Measurements from ENCODE around the gene MBD5.

MBD5 gene

DNA sequence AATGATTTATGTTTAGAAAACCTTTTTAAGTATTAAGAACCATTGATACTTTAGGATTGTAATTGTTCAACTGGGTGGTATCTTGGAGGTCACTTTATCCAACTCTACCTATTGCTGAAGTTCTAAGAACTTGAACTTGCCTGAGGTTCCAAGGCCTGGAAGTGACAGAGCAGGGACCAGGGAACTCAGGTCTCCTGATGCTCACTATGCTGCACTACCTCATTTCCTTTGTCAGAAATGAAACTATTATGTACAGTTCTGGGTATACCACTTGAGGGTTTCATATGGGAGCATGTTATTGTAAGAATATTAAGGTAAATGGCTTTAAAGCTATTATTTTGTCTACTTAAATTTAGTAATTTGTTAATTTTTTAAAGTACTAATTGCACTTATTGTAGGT lies 3.0 kb downstream of the MBD5 start:
- DNase-seq: no peak

DNA sequence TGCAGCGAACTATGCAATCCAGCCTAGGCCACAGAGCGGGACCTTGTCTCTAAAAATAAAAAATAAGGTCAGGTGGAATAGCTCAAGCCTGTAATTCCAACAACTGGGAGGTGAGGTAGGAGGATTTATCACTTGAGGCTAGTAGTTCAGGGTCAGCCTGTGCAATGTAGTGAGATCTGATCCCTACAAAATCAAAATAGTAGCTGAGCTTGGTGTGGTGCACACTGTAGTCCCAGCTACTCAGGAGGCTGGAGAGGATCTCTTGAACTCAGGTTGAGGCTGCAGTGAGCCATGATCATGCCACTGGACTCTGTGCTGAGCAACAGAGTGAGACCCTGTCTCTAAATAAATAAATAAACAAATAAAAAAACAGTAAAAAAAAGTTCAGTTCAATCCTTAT lies 5.7 kb downstream of the MBD5 start:
- no peak for DNase-seq

DNA sequence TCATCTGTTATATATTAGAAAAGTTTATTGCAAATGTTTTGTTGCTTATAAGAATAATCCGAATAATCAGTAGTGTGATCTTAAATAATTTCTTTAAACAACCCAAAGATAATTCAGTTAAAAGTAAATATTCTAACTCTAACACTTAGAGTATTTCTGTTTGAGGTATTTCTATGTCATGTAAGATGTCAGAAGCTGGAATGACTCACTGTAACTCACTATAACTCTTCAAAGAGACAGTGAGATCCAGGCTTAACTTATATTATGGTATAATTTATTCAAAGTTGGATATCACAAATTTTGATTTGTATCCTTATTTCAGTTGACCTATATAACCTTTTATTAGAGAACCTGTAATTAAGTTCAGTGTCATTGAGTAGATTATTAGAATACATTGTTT lies 6.9 kb downstream of the MBD5 start:
- DNase-seq: no peak

DNA sequence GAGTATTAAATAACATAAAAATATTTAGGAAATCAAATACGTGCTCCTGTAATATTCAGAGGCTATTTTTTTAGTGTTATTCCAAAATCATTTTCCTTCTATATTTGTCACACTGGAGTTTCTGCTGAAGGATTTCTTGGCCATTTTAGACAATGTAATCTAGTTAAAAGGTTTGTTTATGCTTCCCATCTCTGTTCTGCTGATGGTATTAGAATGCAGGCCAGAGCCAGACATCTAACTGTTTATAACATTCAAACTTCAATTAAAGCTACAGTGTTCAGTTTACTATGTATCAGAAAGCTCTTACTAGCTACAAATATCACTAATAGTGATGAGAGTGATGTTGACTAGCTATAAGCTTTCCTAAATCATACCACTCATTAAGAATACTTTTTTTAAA lies 7.9 kb downstream of the MBD5 start:
- DNase-seq: no peak

DNA sequence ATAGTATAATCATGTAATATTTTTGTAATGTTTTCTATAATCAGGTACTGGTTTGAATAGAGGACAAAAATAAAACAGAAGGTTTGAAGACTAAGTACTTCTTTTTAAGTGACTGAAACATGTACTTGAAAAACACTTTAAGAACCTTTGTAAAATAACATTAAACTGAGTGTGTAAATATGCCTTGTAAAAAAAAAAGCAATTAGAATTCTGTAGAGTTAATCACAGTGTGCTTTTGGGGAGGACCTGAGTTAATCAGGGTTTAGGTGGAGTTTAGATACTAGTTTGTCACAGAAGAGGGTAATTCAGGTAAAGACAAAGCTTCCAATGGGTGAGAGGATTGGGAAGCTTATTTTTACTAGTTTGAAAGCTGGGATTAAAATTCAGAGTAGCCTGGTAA lies 10.3 kb downstream of the MBD5 start:
- DNase-seq: no peak

DNA sequence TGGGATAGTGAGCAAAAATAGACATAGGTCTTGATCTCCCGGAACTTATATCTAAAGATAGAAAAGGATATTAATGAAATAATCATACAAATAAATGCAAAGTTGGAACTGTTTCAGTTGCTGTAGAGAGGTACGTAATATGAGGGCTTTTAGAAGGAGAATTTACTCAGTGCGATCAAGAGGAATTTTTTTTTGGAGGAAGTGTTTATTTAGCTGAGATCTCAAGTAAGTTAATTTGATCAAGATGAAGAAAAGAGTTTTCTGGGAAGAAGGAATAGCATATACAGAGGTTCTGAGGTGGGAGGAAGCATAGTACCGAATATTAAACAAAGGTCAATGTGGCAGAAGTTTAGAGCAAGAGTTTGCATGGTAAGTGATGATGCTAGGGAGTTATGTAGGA lies 11.3 kb downstream of the MBD5 start:
- DNase-seq: no peak

DNA sequence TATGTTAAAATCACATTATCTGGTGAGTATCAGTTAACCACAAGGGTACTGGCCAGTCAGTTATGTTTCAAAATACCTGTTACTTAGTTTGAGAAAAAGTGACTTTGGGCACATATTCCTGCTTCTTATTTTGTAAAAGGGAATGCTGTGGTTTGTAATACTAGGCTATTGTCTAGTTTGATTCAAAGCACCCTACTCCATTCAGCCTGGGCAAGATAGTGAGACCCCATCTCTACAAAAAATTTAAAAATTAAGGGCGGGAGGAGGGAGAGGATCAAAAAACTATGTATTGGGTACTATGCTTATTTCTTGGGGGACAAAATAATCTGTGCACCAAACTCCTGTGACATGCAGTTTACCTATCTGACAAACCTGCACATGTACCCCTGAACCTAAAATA lies 18.9 kb downstream of the MBD5 start:
- DNase-seq: no peak

DNA sequence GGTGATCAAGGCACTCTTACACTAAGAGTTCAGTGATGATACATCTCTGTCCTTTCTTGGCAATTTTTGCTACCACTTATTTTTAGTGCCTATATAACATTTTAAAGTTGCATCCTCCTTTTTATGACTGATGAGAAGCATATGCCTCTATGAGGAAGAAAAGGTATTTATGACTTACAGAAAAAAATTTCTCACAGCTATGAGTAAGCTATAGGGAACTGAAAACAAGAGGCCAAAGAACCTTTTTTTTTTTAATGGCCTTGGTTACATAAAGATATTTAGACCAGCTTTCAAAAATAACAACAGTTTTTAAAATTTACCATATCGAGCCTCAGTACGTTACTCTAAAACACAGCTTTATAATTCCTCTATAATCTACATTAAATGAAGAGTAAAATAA lies 21.3 kb downstream of the MBD5 start:
- no peak for DNase-seq

DNA sequence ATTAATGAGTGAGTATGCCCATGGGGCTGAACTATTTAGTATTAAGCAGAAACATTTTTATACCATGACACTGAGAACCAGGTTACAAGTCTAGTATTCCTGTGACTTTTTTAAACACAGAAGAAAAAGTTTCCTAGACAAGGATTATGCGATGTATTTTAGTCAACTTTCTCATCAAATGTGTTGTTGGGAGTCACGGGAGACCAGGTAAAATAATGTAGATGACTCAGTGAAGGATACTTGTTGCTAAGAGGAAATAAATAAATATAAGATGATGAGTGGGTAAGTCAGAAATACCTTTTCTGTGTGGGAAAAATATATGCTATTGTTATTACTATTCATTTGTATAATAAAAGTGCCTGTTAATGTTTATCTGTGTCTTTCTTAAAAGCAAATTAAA lies 23.4 kb downstream of the MBD5 start:
- DNase-seq: no peak

DNA sequence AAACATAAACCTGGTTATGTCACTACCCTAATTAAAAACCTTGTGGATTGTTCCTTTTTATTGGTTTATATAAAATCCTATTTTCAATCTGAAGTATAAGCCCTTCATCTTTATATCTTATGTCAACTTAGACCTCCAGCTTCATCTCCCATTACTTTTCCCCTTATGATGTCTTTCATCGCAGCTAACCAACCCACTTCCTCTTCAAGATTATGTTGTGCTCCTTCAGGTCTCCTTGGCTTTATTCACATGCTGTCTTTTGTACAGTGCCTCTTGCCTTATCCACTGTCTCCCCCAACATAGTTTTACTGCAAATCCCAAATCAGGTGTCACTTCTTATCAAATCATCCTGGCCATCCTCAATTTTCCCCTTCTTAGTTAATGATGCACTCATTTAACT lies 25.9 kb downstream of the MBD5 start:
- DNase-seq: no peak

DNA sequence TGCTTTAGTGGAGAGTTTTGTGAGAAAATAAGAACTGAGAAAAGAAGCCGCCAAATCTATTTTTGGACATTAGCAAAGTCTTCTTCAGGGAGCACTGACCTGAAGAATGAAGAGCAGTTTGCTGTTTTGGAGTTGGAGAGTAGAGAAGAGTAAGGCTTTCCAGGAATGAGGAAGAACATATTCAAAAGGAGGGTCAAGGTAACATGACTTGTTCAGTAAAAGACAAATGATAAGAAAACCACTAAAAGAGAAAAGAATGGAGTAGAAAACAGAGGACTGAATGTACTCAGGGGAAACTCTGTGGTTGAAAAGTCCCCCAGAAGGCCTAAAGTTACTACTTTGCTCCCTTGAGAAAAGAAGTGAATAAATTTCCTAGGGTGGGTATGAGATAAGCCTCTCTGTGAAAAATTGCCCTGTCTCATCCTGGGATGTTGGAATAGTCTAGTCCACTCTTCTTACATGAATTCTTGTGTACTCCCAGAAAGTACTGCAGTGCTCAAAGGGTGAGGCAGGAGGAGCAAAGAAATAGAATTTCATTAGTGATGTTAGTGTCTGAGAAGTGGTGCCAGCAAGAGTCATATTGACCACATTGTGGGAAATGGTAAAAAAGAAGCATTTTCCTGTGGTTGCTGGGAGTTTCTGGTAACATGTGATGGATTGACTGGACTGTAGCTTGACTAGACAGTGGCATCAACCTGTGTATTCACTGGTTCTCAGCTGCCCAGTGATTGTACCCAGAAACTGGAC lies 27.8 kb downstream of the MBD5 start:
- DNase-seq: no peak

DNA sequence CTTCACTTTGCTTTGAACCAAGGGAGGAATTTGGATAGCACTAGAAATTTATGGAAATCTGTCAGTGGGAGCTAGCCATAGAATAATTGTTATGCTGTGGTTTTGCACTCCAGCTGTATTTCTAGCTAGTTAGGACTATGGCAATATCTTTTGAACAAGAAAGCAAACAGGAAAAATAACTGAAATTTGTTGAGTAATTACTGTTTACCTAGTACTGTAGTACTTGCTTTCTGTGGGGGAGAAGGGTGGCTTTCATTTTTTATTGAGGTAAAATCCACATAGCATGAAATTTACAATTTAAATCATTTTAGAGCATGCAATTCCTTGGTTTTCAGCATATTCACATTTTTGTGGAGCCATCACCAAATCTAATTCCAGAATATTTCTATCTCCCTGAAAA lies 28.4 kb downstream of the MBD5 start:
- no peak for DNase-seq

DNA sequence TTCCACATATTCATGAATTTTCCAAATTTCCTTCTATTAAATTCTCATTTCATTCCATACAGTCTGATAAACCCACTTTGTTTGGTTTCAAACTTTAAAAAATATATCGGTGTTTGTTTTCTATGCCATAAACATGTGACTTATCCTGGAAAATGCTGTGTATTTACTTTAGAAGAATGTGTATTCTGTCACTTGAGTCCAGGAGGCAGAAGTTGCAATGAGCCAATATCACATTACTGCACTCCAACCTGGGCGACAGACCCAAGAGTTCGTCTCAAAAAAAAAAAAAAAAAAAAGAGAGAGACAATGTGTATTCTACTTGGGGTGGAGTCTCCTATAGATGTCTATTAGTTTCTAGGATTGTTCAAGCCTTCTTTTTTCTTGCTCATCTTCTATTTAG lies 31.8 kb downstream of the MBD5 start:
- no peak for DNase-seq

DNA sequence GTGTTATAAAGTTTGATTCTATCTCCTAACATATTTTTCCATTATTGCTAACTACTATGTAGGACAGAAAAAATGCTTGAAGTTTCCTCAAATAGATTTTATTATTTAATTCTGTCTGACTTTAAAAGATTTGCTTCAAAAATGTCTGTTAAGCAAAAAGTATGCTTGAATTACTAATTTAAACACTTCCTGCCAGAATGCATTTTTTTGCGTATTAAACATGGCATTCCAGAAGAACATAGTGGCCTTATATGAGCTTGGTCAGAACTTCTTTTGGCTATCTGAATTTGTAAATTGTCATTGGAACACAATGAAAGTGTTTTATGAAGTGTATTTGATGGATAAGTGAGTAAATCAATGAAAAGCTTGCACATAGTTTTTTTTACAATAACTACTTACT lies 37.8 kb downstream of the MBD5 start:
- no peak for DNase-seq

DNA sequence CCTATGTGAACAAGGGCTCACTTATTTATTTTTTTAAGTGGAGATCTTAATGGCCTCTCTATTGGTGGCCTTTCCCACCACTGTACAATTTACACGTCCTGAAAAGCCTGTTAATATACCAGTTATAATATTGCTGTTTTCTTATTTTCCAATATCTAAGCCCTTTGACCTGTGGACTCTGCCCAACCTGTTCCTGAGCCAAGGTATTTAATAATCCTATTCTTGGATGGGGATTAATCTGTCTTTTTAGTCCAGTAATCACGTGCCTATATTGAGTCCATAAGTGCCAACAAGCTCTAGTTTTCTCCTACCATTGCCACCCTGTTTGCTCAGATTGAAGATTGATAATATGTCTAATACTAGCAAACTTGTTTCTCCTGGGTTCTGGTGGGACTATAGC lies 42.7 kb downstream of the MBD5 start:
- DNase-seq: no peak

DNA sequence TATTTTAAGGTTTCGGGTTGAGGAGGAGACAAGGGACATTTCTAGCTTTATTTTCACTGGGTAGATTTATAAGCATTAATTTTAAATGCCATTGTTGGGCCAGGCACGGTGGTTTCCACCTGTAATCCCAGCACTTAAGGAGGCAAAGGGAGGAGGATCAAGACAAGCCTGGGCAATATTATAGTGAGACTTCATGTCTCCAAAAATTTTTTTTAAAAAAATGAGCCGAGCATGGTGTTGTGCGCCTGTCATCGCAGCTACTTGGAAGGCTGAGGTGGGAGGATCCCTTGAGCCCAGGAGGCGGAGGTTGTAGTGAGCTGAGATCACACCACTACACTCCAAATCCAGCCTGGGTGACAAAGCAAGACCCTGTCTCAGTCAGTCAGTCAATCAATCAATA lies 45.0 kb downstream of the MBD5 start:
- DNase-seq: no peak

DNA sequence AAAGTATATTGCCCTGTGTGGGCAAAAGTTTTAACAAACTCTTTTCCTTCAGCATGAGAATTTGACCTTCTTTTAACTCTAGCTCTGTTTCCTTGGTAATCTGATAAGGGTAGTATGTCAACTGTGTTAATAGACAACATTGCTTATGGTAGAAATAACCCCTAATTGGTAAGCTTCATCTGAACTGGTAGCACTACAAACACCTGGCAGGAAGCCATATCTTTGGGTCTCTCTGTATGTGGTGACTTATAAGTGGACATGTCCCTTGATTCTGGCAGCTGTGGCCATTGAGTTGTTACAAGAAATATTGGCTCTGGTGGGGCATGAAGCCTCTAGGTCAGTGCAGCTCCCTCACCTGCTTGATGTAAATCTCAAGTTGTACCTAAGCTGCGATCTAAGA lies 46.9 kb downstream of the MBD5 start:
- DNase-seq: no peak

DNA sequence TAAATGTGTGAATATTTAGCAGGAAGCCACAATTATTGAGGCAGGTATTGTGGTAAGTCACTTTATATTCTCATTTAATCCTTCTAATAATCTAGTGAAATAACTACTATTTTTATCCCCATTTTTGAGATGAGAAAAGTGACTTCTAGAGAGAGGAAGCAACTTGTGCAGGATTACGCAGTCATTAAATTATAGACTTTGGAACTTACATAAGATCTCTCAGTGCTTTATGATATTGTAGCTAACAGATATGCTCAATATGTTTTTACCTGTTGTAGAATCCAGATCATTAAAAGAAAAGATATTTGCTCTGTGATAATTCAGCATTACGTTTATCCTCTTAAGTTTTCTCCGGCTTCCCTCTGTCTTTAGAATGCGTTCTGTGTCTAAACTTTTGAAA lies 50.5 kb downstream of the MBD5 start:
- DNase-seq: no peak

DNA sequence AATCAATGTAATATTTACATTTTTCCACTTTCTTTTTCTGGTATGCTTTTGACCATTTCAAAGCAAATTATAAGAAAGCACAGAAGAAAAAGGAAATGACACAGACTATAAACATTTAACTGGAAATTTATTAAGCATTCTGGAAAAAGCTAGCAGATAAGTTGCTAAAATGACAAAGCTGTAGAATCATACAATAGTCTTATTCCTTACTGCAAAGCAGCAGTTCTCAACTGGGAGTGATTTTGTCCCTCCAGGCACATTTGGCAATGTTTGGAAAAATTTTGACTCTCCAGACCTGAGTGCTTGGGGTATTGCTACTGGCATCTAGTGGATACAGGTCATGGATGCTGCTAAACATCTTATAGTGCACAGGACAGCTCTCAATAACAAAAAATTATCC lies 75.1 kb downstream of the MBD5 start:
- DNase-seq: no peak

DNA sequence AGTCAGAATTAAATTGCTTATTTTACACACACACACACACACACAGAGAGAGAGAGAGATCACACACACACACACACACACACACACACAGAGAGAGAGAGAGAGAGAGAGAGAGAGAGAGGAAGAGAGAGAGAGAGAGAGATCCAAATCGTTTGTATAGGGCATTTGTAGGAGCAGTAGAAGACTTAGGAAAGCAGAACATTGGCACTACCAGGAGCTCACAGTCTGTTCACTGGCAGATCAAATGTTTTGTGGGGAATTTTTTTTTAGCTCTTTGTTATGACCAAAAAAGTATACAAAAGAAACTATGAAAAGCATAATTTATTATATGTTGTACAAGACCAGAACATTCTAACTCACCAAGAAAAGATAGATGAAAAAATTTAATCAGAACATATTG lies 81.8 kb downstream of the MBD5 start:
- no peak for DNase-seq

DNA sequence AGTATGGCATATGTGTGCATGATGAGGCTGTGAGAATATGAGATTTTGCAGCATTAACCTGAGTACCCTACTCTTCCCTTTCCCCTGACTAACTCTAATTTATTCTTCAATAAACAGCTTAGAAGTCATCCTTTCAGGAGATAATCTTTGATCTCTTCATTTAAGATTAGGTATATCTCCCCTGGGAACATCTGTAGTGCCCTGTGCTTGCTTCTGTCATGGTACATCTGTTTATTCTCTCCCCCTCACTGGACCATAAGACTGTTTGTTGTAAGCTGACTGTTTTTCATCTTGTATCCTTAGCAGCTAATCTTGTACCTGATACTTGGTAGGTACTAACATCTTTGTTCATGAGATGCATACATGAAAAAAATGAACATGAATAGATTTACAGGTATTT lies 83.1 kb downstream of the MBD5 start:
- DNase-seq: no peak

DNA sequence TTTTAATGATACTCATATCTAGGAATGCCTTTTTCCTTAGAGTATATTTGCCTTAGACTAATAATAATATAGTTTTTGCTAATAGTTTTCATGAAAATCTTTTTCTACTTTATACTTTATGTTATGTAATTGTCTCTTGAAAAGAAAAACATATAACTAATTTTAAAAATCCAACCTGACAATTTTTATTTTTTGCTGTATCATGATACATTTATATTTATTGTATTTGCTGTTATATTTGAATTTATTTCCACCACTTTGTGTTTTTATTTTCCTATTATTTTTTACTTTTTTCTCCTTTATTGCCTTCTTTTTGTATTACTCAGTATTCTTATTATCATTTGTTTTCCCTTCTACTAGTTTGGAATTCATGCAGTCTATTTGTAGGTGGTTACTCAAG lies 85.4 kb downstream of the MBD5 start:
- DNase-seq: no peak

DNA sequence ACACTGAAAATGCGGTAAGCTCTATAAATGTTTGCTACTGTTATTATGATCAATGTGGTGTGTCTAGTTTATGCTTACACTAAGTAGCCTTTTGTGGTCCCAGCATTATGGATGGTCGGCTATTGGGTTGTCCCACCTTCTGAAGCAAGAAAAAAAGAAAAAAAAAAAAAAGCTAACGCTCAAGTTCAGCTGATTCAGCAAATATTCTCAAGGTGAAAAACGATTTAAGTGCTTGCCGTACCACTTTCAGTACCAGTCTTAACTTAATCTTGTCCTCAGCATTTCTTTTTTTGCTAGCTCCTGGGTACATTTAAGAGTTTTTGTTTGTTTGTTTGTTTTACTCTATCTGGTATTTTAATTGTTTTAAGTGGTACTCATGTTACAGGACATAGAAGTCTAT lies 87.5 kb downstream of the MBD5 start:
- DNase-seq: no peak

DNA sequence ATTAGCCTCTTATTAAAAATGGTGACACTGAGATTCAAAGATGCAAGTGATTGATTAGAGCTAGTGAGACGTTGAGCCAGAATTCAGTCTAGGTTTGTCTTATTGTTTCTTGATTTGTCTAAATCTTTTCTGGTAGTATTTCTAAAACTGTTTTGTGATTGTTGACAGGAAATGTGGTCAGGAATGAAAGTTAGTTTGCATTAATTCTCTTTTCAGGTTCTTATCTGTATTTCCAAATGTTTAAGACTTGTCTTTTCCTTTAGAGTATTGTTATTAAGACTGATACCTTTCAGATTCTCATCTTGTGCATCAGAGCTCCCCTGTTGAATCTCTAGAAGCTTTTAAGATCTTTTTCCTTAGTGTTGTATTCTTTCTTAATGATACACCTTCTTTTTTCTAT lies 89.3 kb downstream of the MBD5 start:
- DNase-seq: no peak

DNA sequence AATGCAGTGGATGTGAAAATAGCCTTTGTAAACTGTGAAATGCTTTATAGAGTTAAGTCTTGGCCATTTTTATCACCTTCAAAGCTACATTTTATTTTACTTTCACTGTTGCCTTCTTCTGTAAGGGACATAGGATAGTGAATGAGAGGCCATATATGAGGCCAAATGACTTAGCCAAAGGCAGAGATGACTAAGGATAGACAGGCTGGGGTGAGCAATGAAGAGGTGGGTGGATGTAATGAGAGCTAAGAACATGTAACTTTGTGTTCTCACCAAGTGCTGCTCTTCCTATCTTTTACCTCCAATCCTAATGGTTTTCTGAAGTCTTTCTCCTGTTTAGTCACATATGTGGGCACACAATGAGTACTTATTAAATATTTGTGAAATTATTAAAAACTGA lies 101.9 kb downstream of the MBD5 start:
- DNase-seq: no peak

DNA sequence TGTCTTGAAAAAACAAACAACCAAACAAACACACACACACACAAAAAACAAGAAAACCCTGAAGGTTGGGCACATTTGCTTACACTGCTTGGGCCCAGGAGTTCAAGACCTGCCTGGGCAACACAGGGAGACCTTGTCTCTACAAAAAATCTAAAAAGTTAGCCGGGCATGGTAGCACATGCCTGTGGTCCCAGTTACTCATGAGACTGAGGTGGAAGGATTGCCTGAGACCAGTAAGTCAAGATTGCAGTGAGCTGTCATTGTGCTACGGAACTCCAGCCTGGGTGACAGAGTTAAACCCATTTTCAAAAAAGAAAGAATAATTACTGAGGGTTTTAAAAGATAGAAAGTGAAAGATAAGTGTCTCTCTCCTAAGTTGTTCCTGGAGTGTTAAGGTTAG lies 103.4 kb downstream of the MBD5 start:
- no peak for DNase-seq

All from CD4-positive, alpha-beta T cell treated with Interleukin-15 for 1 hour (primary cell).